Esophagus (tissue), 2 donors: ENCODE measurements around the gene TAL1. TPM values are rescaled to one million over a fixed set of nuclear protein-coding genes. Genes with fewer than 3 reads are reported as not detected.

Experiments used
- H3K27ac ChIP-seq, 2 donors: one replicate each; pipeline ENCODE4 v1.5.1; 2013; ENCODE audit warnings: low read depth in 2 of 2, mild to moderate bottlenecking in 2 of 2, inconsistent platforms in 1 of 2, low read length in 1 of 2, moderate library complexity in 1 of 2
- H3K27me3 ChIP-seq, 2 donors: one replicate each; pipeline ENCODE4 v1.6.1; 2013; ENCODE audit warnings: low read length in 2 of 2, control low read depth in 1 of 2, mild to moderate bottlenecking in 1 of 2; ENCODE audit not compliant: insufficient read depth in 2 of 2, control insufficient read depth in 1 of 2
- H3K36me3 ChIP-seq, 2 donors: one replicate each; pipeline ENCODE4 v1.6.1; 2013; ENCODE audit warnings: low read length in 1 of 2; ENCODE audit not compliant: control insufficient read depth in 2 of 2, insufficient read depth in 2 of 2
- H3K4me1 ChIP-seq, 2 donors: one replicate each; pipeline ENCODE4 v1.6.1; 2013; ENCODE audit warnings: low read length in 1 of 2; ENCODE audit not compliant: control insufficient read depth in 2 of 2, insufficient read depth in 2 of 2
- H3K4me3 ChIP-seq, 2 donors: one replicate each; pipeline ENCODE4 v1.5.1; 2013; ENCODE audit warnings: low read length in 2 of 2, mild to moderate bottlenecking in 2 of 2, low read depth in 1 of 2, moderate library complexity in 1 of 2
- H3K9me3 ChIP-seq, 2 donors: one replicate each; pipeline ENCODE4 v1.6.1; 2013; ENCODE audit warnings: mild to moderate bottlenecking in 2 of 2, low read depth in 1 of 2, low read length in 1 of 2, moderate library complexity in 1 of 2; ENCODE audit not compliant: control insufficient read depth in 2 of 2, insufficient read depth in 1 of 2
- WGBS, 2 donors: extraction: QIAGEN DNeasy Blood & Tissue Kit; methylation state at CpG; one replicate each; pipeline ENCODE4 v1.1.7; 2013; 5-methylcytosine and 5-hydroxymethylcytosine counted together
- polyA plus RNA-seq, 2 donors: library from polyadenylated mRNA; stranded (reverse); fragments of 200-250 nt; gene quantifications; one replicate each; pipeline ENCODE4 v1.2.3, GENCODE V29; 2013
- donor health status: healthy with polysubstance abuse.
- donor health status: Bipolar disorder and iron deficiency.

The TAL1 gene
- polyA plus RNA-seq, 2 donors: 0.82 to 1.1 TPM

DNA sequence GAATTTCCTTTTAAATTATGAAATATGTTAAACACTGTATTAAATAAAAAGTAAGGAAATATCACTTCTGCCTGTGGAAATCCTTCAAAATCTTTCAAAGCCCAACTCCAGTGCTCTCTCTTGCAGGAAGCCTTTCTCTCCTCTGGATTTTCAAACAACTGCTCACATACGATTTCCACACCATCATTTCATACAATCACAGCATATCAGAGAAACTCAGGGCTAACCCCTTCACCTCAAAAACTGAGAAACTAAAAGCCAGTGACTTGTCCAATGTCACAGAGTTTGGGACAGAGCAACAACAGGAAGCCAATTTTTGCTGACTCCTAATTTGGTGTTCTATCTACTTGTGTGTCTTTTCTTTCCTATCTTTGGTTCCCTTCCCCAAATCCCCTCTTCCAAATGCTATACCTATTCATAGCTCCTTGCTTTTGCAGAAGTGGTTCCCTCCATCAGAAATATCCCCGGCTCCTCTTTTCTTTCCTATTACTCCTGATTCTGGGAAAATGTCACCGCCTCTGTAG lies 12.4 kb upstream of the TAL1 start:
- WGBS, 2 donors: 48 to 70% methylated on average over 3 of the region's 3 CpGs
- Histone ChIP-seq H3K4me3 (no peak overlapping the region), H3K4me1 (no peaks in the 10 kb centered on the region), H3K27ac (no peak overlapping the region), H3K9me3 (no peaks in the 10 kb centered on the region), H3K36me3 (no peaks in the 10 kb centered on the region), H3K27me3 (no peaks in the 10 kb centered on the region)

DNA sequence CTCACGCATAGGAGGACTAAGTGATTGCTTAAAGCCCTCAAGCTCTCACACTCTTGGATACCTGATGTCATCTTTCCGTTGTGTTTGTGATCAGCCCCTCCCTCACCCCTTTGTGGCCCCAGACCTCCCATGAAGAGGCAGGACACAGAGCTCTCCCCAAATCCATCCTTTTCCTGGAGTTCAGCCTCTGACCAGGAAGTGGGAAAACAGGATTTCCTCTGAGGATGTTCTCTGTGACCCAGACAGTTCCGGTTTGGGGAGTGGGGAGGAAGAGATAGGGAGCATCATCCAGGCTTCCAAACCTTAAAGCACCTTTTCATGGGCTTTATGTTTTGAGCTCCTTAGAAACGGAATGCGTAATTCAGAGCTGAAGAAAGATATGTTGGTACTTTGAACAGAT lies 11.9 kb upstream of the TAL1 start:
- Histone ChIP-seq H3K27me3 (no peaks in the 10 kb centered on the region), H3K27ac (no peak overlapping the region), H3K9me3 (no peaks in the 10 kb centered on the region), H3K36me3 (no peaks in the 10 kb centered on the region), H3K4me1 (no peaks in the 10 kb centered on the region), H3K4me3 (no peak overlapping the region)
- 60 to 65% methylated on average over 5 of the region's 5 CpGs for WGBS, 2 donors

- WGBS, 2 donors: 63 to 80% methylated on average over 11 of the region's 11 CpGs
- Histone ChIP-seq H3K9me3 (no peaks in the 10 kb centered on the region), H3K36me3 (no peaks in the 10 kb centered on the region), H3K4me1 (no peaks in the 10 kb centered on the region), H3K27ac (no peak overlapping the region), H3K27me3 (no peaks in the 10 kb centered on the region), H3K4me3 (no peak overlapping the region)
These were observed 9.4 kb upstream of the TAL1 start for GRCh38 chr1:47241114-47242113.

GRCh38 chr1:47238935-47239592 lies 7.0 kb upstream of the TAL1 start:
- Histone ChIP-seq H3K36me3 (no peaks in the 10 kb centered on the region), H3K4me3 (no peak overlapping the region), H3K27ac (no peak overlapping the region), H3K4me1 (no peaks in the 10 kb centered on the region), H3K9me3 (no peaks in the 10 kb centered on the region), H3K27me3 (no peaks in the 10 kb centered on the region)
- WGBS, 2 donors: 61 to 63% methylated on average over 5 of the region's 5 CpGs

- H3K9me3 ChIP-seq: peaks cover 0 to 2% of the 10 kb centered on the region in 2 donors
- no peak overlapping the region for H3K27ac ChIP-seq
- no peak overlapping the region for H3K4me3 ChIP-seq
- 75 to 82% methylated on average over 4 of the region's 4 CpGs for WGBS, 2 donors
- H3K36me3 ChIP-seq: no peaks in the 10 kb centered on the region
- peaks cover 0 to 6% of the 10 kb centered on the region in 2 donors for H3K4me1 ChIP-seq
- H3K27me3 ChIP-seq: peaks cover 3 to 13% of the 10 kb centered on the region in 2 donors
These were observed 3.8 kb upstream of the TAL1 start for GRCh38 chr1:47235806-47236205.

GRCh38 chr1:47235241-47235681 lies 3.2 kb upstream of the TAL1 start:
- peaks cover 0 to 6% of the 10 kb centered on the region in 2 donors for H3K4me1 ChIP-seq
- no peaks in the 10 kb centered on the region for H3K36me3 ChIP-seq
- no peak overlapping the region for H3K4me3 ChIP-seq
- H3K27ac ChIP-seq: no peak overlapping the region
- 27 to 30% methylated on average over 21 of the region's 21 CpGs for WGBS, 2 donors
- peaks cover 0 to 2% of the 10 kb centered on the region in 2 donors for H3K9me3 ChIP-seq
- peaks cover 3 to 19% of the 10 kb centered on the region in 2 donors for H3K27me3 ChIP-seq

GRCh38 chr1:47233186-47233585 lies 1.2 kb upstream of the TAL1 start:
- Histone ChIP-seq H3K27ac (no peak overlapping the region), H3K27me3 (peaks cover 3 to 24% of the 10 kb centered on the region in 2 donors), H3K36me3 (no peaks in the 10 kb centered on the region), H3K4me3 (no peak overlapping the region), H3K9me3 (peaks cover 0 to 2% of the 10 kb centered on the region in 2 donors), H3K4me1 (peaks cover 0 to 6% of the 10 kb centered on the region in 2 donors)
- WGBS, 2 donors: 69 to 74% methylated on average over 6 of the region's 6 CpGs

DNA sequence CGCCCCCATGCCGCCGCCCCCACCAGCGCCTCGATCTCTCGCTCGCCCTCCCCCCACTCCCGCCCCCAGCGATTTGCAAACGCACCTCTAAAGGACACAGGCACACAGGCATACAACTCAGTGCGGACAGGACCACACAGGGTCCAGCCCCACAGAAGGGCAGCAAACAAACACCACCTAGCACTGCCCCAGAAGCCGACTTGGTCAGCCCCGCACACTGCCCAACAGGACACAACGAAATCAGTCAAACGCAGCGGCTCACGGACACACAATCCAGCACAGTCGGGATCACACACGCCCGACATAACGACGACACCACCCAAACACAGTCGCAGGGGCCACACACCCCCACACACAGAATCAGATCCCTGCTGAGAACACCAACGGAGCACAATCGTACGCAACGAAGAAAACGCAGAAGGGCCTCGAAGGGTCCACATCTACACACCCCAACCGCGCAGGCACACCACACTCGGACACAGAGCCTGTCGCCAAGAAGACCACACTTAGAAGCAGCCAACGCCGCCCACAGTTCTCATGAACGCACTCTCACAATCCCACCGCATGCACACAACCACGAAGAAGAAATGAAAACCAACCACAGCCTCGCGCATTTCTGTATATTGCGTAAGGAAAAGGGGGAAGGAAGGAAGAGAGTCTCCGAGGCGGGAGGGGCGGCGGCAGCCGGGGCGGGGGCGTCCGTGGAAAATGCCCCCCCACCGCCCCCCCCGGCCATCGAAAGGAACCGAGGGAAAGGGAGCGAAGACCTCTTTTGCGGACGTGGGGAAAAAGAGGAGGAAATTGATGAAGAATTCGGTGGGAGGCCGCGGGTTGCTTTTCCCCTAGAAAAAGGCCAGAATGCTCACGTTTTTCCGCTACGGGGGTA lies 481 bp downstream of the TAL1 start:
- H3K27me3 ChIP-seq: peaks cover 3 to 27% of the 10 kb centered on the region in 2 donors
- H3K9me3 ChIP-seq: peaks cover 0 to 2% of the 10 kb centered on the region in 2 donors
- peak overlapping the region; percentile 35 to 41 for H3K4me3 ChIP-seq
- H3K4me1 ChIP-seq: peaks cover 0 to 6% of the 10 kb centered on the region in 2 donors
- H3K36me3 ChIP-seq: no peaks in the 10 kb centered on the region
- peak overlapping the region; percentile 9 to 70 for H3K27ac ChIP-seq
- 4 to 5% methylated on average over 47 to 62 of the region's 62 CpGs for WGBS, 2 donors
